ENCODE measurements around the gene YIF1A. TPM values are rescaled to one million over a fixed set of nuclear protein-coding genes. Genes with fewer than 3 reads are reported as not detected.
"Not testable (repeated sequence)": the region's sequence is repeated elsewhere in the genome, so short reads cannot be mapped to it uniquely, and the experiment has no call there.

The YIF1A gene
- polyA plus RNA-seq, 4 donors, result 51.4 to 68.7 (median 57.8) TPM

DNA sequence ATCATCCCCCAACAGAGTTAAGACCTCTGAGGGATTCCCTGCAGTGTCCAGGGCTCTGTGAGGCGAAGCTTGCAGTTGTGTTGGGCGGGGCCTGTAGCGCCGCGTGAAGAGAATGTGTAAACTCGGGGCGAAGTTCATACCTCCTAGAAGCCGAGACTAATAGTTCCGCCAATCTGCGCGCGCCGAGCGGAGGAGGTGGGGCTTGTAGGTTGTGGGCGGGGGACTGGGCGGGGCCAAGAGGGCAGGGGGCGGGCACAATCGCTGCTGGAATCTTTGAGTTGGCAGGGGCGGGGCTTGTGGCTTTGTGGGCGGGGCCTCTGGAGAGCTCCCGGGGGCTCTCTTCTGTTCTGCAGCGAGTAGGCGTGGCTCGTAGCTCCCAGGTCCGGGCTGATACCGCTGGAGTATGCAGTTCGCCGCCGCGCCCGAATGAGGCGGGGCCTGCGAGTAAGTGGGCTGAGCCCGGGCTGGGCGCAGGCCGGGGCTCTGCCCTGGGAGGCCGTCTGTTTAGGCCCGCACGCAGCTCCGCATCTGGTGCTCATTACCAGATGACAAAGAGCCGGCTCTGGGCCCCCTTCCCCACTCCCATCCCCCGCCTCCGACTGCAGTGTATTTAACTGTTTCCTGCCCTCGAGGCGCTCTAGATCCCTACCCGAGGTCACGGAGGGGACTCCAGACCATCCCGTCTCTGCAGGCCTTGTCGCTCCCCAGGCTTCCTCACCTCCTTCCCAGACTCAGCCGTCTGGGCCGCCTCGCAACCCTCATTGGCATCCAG is 23.8 kb upstream of the YIF1A start:
- peak; percentile 81 to 95 (median 92) for DNase-seq (ENCODE audit: low read depth in 4 of 4, low spot score in 2 of 4)

DNA sequence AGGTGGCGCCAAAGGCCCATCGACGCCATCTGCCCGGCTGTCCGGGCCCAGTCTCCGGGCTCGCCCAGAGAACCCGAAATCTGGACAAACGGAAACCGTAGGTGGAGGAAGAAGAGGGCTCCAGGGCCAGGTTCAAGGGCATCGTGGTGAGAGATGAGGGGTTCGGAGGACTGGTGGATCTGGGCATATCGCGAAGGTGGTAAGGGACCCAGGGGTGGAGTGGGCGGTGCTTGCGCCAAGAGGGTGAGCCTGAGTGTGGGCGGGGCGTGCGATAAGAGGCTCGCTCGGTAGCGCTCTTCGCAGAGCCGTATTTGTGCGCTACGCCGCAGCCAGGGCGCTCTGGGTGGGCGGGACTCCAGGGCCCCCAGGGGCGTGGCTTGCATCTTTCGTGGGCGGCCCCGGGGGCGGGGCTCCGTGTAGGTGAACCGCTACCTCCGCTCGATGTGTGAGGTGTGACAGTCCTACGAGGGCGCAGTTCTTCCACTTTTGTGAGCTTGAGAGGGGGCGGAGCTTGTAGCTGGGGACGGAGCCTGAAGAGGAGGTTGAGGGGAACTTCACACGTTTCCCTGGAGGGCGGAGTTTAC is 23.1 kb upstream of the YIF1A start:
- peak in 3 of 4 donors; percentile 78 to 92 (median 89) for DNase-seq (ENCODE audit: low read depth in 4 of 4, low spot score in 2 of 4)

DNA sequence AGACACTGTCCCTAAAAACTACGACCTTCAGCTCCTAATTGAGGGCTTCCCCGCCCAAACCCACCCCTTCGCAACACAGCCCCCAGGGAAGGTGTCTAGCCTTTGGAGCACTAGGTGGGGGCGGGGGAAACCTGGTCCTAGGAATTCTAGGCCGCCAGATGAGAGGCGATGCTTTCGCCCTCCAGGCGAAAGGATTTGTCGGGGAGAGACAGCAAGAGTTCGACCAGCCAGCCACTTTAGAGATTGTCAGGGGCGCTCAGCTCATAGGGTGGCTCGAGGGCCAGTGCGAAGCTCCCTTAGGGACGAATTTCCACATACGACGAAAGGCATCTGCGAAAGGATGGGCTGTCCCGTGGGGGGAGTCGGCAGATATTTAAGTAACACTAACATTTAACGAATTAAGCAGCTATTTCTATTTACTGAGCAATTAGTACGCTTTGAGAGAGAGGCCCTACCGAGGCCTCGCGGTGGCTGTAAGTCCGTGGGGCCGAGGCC is 22.6 kb upstream of the YIF1A start:
- DNase-seq (ENCODE audit: low read depth in 4 of 4, low spot score in 2 of 4), result no peak

DNA sequence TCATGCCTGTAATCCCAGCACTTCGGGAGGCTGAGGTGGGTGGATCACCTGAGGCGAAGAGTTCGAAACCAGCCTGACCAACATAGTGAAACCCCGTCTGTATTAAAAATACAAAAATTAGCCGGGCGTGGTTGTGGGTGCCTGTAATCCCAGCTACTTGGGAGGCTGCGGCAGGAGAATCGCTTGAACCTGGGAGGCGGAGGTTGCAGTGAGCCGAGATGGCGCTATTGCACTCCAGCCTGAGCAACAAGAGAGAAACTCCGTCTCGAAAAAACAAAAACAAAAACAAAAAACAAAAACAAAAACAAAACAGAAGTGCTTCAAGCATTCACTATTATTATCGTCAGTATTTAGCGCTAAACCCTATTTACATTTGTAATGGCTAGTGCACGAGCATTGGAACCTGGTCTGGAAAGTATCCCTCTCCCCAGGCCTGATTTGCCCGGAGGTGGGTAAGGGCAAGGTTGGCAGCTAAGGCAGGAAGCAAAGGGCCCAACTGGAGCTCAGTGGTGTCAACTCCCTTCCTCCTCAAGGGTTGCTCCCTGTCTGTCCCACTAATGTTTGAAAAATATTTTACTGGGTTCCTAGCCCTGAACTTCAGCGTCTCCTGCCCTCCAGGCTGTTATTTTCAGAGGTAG is 22.0 kb upstream of the YIF1A start:
- not testable (repeated sequence) for DNase-seq (ENCODE audit: low read depth in 4 of 4, low spot score in 2 of 4)

DNA sequence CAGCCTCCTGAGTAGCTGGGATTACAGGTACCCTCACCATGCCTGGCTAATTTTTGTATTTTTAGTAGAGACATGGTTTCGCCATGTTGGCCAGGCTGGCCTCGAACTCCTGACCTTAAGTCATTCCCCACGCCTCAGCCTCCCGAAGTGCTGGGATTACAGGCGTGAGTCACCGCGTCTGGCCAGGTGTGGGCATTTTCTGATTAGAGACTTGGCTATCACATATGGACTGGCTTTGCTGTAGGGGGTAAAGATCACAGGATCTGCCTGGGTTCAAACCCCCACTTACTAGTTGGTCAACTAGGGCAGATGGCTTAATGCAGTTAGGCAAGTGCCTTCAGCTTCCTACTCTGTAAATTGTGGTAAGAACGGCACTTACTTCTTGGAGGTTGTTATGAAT is 21.4 kb upstream of the YIF1A start:
- DNase-seq (ENCODE audit: low read depth in 4 of 4, low spot score in 2 of 4), result no peak

DNA sequence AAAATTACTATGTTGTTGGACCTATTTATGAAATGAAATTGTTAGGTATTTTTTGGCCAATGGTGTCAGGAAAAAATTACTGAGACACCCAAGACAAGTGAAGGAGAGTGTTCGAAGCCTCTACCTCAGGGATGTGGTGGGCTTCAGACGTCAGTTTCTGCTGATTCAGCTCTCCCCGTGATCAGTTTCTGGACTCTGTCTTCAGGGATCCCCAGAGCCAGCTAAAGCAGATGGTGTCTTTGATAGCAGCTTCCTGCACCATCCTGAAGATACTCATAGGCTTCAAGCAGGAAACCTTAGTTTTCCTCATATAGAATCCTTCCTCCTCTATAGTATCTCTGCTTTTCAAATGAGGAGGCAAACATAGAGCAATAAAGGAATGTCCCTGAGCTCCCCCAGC is 20.5 kb upstream of the YIF1A start:
- no peak for DNase-seq (ENCODE audit: low read depth in 4 of 4, low spot score in 2 of 4)

DNA sequence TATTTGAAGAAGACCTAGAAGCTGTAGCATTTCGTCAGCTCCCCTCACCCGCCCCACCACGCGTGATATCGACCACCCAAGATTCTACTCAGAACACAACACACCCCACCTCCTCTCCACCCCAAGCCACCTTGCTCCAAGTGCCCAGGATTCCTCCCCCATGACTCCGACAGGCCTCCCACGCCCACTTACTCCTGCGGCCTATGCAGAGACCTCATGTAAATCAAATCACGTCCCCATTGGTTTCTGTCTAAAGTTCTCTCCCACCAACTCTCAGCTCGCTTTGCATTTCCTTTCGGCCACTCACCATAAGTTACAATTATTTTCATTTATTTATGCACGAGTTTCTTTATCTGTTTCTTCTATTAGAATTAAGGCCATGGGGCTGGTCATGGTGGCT is 13.7 kb upstream of the YIF1A start:
- no peak for DNase-seq (ENCODE audit: low read depth in 4 of 4, low spot score in 2 of 4)

DNA sequence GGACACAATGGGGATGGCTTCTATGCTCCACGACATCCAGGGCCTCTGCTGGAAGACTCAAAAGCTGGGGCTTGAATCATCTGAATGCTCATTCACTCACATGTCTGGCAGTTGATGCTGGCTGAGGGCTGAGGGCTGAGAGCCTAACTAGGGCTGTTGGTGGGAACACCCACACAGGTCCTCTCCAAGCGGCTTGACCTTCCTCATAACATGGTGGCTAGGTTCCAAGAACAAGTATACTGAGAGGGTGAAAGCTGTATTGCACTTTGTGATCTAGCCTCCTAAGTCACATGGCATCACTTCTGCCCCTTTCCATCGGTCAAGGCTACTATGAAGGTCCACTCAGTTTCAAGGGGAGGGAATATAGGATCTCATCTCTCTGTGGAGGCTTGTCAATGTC is 10.2 kb upstream of the YIF1A start:
- no peak for DNase-seq (ENCODE audit: low read depth in 4 of 4, low spot score in 2 of 4)

DNA sequence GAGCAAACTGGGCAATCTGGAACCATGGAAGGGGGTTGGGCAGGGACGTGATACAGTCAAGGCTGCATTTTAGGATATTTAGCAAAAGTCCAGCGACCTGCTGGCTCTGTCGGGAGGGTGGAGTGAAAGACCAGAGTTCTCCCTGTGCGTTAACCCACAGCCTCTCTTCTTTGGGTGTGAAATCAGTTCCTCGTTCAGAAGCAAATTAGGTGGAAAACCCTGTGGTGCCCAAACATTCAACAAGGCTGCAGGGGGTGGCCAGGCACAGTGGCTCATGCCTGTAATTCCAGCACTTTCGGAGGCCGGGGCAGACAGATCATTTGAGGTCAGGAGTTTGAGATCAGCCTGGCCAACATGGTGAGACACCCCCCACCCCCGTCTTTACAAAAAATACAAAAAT is 8.7 kb upstream of the YIF1A start:
- DNase-seq (ENCODE audit: low read depth in 4 of 4, low spot score in 2 of 4), result no peak

DNA sequence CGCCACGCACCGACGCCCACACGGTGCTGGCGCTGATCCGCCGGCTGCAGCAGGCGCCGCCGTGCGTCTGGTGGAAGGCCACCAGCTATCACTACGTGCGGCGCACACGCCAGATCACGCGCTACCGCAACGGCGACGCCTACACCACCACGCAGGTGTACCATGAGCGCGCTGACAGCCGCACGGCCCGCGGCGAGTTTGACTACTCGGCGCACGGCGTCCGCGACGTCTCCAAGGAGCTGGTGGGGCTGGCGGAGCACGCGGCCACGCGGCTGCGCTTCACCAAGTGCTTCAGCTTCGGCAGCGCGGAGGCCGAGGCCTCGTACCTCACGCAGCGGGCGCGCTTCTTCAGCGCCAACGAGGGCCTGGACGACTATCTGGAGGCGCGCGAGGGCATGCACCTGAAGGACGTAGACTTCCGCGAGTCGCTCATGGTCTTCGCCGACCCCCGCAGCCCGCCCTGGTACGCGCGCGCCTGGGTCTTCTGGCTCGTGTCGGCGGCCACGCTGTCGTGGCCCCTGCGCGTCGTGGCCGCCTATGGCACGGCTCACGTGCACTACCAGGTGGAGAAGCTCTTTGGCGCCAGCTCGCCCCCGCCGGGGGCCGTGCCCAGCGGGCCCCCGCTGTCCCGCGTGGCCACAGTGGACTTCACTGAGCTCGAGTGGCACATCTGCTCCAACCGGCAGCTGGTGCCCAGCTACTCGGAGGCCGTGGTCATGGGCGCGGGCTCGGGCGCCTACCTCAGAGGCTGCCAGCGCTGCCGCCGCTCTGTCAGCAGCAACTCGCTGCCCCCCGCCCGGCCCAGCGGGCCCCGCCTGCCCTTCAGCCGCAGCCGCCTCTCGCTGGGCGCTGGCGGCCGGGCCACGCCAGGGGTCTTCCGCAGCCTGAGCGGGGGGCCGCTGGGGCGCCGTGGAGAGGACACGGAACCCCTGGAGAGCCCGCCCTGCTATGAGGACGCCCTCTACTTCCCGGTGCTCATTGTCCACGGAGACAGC is 6.0 kb upstream of the YIF1A start:
- no peak for DNase-seq (ENCODE audit: low read depth in 4 of 4, low spot score in 2 of 4)

DNA sequence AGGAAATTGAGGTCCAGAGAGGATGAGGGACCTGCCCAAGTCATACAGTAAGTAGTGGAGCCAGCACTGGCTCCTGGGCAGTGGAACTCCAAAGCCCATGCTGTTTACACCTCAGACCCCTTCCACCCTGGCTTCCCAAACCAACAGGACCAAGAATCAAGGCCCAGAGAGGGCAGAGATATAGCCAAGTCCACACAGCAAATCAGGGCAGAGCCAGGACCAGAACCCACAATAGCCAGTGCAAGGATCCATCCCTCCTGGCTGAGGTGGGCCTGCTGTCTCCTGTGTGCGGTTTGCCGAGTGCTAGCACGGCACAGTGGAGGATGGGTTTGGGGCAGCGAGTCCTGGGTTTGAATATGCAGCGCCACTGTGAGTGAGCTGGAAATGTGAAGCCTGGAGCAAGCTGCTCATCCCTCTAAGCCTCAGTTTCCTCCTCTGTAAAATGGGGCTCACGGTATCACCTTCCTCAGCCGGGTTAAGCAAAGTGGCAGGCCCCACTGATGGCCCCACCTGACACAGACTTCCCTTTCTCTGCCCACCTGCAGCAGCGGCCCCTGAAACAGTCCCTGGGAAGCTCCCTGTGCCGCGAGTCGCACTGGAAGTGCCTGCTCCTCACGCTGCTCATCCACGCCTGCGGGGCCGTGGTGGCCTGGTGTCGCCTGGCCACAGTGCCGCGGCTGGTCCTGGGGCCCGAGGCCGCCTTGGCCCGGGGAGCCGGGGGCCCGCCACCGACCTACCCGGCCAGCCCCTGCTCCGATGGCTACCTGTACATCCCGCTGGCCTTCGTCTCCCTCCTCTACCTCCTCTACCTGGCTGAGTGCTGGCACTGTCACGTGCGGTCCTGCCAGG is 5.1 kb upstream of the YIF1A start:
- DNase-seq (ENCODE audit: low read depth in 4 of 4, low spot score in 2 of 4), result no peak

DNA sequence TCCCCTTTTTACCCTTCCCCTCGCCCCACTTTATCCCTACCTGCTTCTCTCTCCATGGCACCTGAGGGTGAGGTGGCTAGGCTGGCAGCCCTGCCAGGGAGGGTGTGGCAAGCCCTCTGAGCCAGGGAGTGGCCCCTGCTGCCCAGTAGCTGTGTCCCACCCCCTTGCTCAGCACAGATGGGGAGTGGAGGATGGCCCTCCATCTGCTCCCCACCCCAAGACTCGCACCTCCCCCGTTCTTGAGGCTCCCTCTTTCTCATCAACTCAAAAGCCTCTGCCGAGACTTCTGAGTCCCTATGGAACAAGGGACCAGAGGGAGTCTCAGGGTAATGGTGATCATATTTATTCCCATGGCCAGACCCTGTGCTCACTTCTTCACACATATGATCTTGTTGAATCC is 4.4 kb upstream of the YIF1A start:
- DNase-seq (ENCODE audit: low read depth in 4 of 4, low spot score in 2 of 4), result no peak

DNA sequence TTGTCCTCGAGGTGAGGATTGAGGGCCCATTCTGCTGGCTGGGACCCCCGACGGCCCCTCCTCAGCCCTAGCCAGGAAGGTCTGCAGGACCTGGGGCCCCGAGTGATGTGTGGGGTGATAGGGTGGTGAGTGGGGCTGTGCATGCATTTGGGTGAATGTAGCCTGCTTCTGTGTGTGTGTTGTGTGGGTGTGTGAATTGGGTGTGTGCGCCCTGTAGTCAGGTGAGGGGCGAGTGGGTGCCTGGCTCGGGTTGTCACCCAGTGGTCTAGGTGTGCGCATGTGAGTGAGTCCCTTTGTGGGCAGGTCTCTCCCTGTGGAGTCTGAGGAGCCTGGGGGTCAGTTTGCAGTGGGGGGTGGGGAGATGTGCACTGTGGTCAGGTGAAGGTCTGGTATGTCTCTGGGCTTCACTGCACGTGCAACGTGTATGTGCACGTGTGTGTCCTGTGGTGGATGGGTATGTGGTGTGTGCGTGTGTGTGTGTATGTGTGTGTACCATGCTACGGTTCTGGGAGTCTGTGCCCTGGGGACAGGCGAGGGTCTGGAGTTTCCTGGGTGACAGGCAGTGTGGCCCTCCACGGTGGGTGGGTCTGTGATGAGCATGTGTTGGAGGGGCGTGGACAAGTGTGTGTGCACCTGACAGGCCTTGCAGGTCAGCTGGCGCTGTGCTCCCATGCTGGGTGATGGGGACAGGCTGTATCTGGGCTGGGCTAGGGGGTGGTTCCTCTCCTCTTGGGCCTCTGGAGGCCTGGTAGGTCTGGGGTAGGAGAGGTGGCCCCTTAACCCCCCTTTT is 3.8 kb upstream of the YIF1A start:
- DNase-seq (ENCODE audit: low read depth in 4 of 4, low spot score in 2 of 4), result no peak

DNA sequence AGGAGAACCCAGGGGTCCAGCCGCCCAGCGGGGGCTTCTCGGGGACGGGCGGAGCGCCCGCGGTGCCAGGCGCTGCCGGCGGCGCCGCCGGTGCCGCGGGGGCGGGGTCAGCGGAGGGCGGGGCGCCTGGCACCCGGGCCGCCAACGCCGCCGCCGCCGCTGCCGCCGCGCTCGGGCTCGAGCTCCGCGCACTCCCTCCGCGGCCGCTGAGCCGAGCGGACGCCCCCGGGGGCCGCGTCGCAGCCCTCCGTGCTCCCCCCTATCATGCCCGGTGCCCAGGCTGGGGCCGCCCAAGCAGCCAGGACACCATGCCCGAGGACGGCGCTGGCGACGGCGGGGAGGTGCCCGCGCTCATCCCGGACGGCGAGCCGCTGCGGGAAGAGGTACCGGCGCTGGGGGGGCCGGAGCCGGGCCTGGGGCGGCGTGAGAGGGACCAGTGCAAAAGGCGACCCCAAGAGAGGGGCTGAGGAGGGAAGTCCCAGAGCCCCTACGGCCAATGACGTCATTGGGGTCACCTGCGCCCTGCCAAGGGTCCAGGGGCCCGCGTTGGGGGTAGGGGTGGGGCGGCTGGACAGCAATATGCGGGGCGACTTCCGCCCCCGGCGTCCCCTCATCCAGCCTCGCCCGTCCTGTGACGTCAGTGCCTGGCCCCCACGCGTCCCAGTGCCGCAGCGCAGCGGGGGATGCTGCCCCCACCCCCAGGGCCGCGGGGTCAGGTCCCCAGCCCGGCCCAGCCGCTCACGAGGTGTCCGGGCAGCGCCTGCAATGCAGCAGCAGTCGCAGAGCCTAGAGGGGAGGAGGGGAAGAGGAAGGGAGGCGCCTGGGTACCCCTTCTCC is 3.0 kb upstream of the YIF1A start, which contains the start of gene TMEM151A:
TMEM151A (plus strand) TSS at position 189 of the 837 bp plus-strand sequence; CDS start at position 309, 120 bp downstream.
- no peak for DNase-seq (ENCODE audit: low read depth in 4 of 4, low spot score in 2 of 4)

DNA sequence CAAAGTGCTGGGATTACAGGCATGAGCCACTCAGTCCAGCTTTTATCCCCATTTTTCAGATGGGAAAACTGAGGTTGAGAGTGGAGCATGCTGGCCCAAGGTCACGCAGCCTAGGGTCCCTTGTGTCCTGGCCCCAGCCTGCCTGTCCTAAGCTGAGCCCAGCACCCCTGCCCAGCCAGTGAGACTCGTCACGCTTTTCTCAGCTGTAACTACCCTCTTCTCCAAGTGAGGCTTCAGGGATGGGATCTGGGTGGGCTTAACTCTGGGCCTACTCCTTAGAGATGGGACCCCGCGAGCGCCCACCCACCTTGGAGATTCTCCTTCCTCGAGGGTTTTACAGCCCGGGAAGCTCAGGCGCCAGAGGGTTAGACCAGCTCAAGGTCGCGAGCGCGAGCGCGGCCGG is 2.4 kb upstream of the YIF1A start:
- no peak for DNase-seq (ENCODE audit: low read depth in 4 of 4, low spot score in 2 of 4)

DNA sequence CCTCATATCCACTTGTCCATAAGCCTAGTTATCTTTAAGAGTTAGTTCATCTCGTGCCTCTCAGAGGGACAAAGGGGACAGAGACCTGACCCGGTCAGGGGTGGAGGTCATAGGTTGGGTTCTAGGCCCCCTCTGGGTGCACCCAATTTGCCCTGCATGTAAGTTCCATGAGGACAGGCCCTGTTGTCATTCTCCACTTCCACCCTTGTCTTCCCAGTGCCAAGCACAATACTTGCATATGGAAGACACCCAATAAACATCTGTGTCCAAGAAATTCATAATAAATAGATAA is 1.3 kb upstream of the YIF1A start:
- no peak for DNase-seq (ENCODE audit: low read depth in 4 of 4, low spot score in 2 of 4)

DNA sequence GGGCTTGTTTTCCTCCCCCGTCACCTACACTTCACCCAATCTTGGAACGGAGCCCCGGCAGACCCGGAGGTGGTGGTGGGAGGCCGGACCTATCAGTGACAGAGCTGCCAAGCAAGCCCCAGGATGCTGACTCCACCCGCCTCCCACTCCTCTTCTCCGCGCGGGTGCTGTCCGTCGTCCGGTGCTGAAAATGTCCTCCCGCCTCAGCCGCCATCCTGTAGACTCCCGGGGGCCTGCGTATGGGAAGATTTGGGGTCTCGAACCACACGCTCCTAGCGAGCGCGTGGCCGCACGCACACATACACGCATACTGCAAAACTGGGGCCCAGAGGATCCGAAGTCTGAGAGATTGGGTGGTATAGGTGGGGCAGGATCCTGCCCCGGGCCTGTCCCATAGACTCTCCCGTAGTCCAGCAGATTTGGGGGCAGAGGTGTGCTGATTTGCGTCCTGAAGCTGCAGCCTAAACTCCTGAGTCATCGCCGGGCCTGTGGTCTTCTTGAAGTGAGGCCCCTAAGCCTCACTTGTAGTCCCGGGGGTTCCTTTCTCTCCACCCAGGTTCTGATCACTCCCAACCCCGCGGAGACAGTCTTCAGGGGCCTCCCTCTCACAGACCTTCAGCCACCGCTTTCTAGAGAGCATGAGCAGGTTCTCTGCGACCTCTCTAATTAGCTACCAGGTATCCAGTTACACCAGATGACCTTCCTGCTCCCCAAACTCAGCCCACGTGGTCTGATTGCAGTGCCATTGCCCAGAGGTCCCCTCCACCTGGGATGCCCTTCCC is 796 bp upstream of the YIF1A start:
- peak; percentile 72 to 79 (median 75) for DNase-seq (ENCODE audit: low read depth in 4 of 4, low spot score in 2 of 4)

Measured in left renal cortex interstitium (tissue), 4 donors.